Activated T-helper 2 cell treated with anti-CD3 and anti-CD28 coated beads, Interferon-gamma antibody, Interleukin-2, Interleukin-4, amounts not matched to agents 10 μg/mL and 5 μg/mL and 100 μg/mL, durations not matched to agents 14 hours and 24 hours and 36 hours (primary cell): ENCODE measurements around the gene CLCN5. TPM values are rescaled to one million over a fixed set of nuclear protein-coding genes. Genes with fewer than 3 reads are reported as not detected.

ENCODE experiments used
- DNase-seq: peaks from one replicate; pipeline ENCODE4 v3.0.0; 2021; ENCODE audit warnings: low spot score
- H3K27ac Mint-ChIP-seq: one replicate; pipeline ENCODE4 v1.8.0; 2021; ENCODE audit warnings: mixed read lengths
- H3K27me3 Mint-ChIP-seq: one replicate; pipeline ENCODE4 v1.8.0; 2021; ENCODE audit warnings: low read depth, mixed read lengths
- H3K36me3 Mint-ChIP-seq: one replicate; pipeline ENCODE4 v1.8.0; 2021; ENCODE audit warnings: low read depth, mixed read lengths
- H3K4me1 Mint-ChIP-seq: one replicate; pipeline ENCODE4 v1.8.0; 2021; ENCODE audit warnings: low read depth, mixed read lengths
- H3K4me3 Mint-ChIP-seq: one replicate; pipeline ENCODE4 v1.8.0; 2021; ENCODE audit warnings: low read depth, mild to moderate bottlenecking, moderate library complexity, mixed read lengths
- H3K9me3 Mint-ChIP-seq: one replicate; pipeline ENCODE4 v1.8.0; 2021; ENCODE audit warnings: mixed read lengths
- intact Hi-C: fragments of 100-400 bp; cut with micrococcal nuclease; formaldehyde crosslinking; loops from one replicate; pipeline ENCODE4 v1.15.1; 2023
- total RNA-seq: library from RNA; stranded (reverse); gene quantifications from 2 replicates; pipeline ENCODE4 v1.2.3, GENCODE V29; 2022

The CLCN5 gene
- total RNA-seq, 1 donor from 2014 or later = 5.6 TPM

DNA sequence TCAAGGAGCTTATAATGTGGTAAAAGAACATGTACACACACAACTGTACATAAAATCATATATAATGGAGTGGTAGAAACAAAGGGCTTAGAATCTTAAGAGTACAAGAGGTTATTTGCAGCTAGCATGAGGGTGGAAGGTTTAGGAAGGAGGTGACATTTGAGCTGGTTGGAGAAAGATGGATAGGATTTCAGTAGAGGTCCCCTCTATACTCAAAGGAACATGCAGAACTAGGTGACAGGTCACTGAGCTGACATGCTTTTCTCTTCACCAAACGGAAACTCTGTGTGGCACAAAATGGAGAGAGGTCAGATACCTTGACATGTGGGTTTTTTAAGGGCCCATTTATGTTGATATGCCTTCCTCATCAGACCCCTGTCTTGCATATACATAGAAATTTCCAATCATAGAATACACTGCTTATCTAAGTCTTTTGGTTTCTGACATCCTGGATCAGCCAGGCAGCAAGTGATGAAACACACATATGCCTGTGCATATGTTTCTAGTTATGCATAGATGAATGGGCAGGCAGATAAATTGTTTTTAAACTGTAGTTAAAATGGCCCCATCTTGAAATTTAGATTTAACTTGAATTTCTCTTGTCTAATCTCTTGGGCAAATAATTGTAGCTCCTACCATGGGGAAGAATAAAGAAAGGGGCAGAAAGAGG is 29.3 kb downstream of the CLCN5 start:
- intact Hi-C loops = no loop called here
- no peak for DNase-seq
- no peaks in the 10 kb centered on the region for H3K9me3 Mint-ChIP-seq
- H3K4me1 Mint-ChIP-seq = peaks cover 5% of the 10 kb centered on the region
- no peak overlapping the region for H3K27ac Mint-ChIP-seq
- no peak overlapping the region for H3K4me3 Mint-ChIP-seq
- no peaks in the 10 kb centered on the region for H3K27me3 Mint-ChIP-seq
- no peaks in the 10 kb centered on the region for H3K36me3 Mint-ChIP-seq

DNA sequence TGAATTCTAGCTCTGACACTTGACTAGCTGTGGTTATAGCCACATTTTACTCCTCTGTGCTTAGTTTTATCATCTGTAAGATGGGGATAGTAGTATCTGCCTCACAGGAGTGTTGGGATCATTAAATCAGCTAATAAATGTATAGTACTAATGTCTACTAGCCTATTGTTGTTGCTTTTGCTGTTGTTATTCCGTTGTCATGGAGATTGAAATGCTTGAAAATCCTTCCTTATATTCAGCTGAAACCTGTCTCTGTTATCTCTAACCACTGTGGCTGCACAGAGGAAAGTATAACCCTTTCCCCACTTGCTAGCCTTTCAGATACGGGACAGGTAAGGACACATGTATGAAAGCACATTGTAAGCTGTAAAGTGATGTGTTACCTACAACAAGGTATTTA is 33.9 kb downstream of the CLCN5 start:
- Mint-ChIP-seq H3K27ac (no peak overlapping the region), H3K4me1 (peaks cover 2% of the 10 kb centered on the region), H3K4me3 (no peak overlapping the region), H3K9me3 (no peaks in the 10 kb centered on the region), H3K27me3 (no peaks in the 10 kb centered on the region), H3K36me3 (no peaks in the 10 kb centered on the region)
- intact Hi-C loops = no loop called here
- DNase-seq = no peak

DNA sequence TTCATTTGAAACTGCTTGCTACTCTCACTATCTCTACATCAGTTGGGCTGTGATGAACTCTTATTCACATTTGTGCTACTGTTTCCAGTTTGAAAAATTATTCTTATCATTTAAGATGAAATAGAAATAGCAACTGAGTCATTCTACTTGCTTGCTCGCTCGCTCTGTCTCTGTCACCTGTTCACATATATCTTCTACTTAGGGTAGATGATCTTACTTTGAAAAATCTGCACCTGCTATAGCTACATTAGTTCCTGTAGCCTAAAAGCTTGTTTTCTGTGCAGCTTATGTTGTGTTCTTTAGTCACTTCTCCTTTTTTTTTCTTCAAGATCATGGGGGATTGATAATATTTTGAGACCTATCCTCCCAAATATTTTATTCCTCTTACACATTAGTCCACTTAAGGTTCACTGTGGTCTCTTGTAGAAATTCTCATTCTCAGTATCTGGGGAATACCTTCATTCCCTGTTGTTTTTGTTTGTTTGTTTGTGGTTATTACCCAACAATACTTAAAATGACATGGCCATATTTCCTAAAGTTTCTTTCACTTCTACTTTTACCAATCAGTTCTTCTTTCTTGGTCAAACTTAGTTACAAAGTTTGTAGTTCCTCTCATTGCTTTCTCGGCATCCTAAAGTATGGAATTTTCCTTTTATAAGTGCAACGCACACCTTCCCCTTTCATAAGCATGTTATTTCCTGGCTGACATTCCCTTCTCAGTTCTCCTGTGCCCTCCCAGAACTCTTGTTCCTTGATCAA is 36.5 kb downstream of the CLCN5 start:
- Mint-ChIP-seq H3K4me3 (no peak overlapping the region), H3K4me1 (peaks cover 2% of the 10 kb centered on the region), H3K27me3 (no peaks in the 10 kb centered on the region), H3K27ac (no peak overlapping the region), H3K9me3 (no peaks in the 10 kb centered on the region), H3K36me3 (no peaks in the 10 kb centered on the region)
- DNase-seq = no peak
- intact Hi-C loops = no loop called here

DNA sequence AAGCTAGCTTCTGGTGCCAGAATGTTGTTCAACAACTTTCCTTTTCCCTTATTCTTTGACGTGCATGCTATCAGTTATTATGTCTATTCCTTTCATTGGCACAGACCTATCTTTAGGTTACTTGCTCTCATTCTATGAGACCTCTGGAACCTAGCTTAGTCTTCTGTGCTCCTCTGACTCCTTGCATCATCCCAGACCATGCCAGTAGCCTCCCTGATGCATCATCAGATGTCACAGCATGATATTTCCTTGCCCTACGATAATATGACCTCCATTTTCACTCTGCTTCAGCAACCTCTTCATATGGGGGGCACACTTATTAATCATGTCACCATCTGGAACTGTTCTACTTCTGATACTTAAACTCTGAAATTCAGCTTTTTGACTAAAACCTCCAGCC is 37.2 kb downstream of the CLCN5 start:
- no peak for DNase-seq
- H3K9me3 Mint-ChIP-seq = no peaks in the 10 kb centered on the region
- H3K4me1 Mint-ChIP-seq = peaks cover 2% of the 10 kb centered on the region
- H3K27ac Mint-ChIP-seq = no peak overlapping the region
- no peaks in the 10 kb centered on the region for H3K27me3 Mint-ChIP-seq
- H3K4me3 Mint-ChIP-seq = no peak overlapping the region
- intact Hi-C loops = no loop called here
- H3K36me3 Mint-ChIP-seq = no peaks in the 10 kb centered on the region

DNA sequence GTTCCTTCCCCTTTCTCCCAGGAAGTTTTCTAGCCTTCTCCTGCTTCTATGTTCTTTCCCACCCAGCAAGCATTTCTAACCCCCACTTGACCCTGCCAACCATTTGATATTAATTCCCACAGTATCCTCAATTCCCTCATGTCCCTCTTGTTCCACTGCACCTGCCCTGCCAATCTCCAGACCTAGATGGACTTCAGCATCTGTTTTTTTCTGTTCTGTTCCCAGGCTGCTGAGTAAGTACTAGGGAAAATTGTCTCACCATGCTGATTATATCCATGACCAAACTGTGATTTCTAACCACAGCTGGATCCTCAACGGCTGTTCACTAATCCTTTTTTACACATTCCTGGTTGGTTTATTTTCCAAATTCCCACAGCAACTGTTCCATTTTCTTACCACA is 37.7 kb downstream of the CLCN5 start:
- Mint-ChIP-seq H3K4me3 (no peak overlapping the region), H3K9me3 (no peaks in the 10 kb centered on the region), H3K27me3 (no peaks in the 10 kb centered on the region), H3K27ac (no peak overlapping the region), H3K4me1 (peaks cover 2% of the 10 kb centered on the region), H3K36me3 (no peaks in the 10 kb centered on the region)
- no peak for DNase-seq
- intact Hi-C loops = no loop called here

DNA sequence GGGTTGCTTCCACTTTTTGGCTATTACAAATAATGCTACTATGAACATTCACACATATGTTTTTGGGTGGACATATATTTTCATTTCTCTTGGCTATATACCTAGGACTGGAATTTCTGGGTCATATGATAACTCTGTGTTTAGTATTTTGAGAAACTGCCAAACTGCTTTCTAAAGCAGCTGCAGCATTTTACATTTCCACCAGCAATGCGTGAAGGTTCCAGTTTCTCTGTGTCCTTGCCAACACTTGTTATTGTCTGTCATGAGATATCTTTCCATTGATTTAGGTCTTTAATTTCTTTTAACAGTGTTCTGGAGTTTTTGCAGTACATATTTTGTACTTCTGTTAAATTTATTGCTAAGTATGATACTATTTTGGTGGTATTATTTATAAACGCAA is 48.3 kb downstream of the CLCN5 start:
- Mint-ChIP-seq H3K36me3 (peaks cover 5% of the 10 kb centered on the region), H3K9me3 (no peaks in the 10 kb centered on the region), H3K27ac (no peak overlapping the region), H3K4me3 (no peak overlapping the region), H3K4me1 (no peaks in the 10 kb centered on the region), H3K27me3 (no peaks in the 10 kb centered on the region)
- no peak for DNase-seq
- intact Hi-C loops = no loop called here

DNA sequence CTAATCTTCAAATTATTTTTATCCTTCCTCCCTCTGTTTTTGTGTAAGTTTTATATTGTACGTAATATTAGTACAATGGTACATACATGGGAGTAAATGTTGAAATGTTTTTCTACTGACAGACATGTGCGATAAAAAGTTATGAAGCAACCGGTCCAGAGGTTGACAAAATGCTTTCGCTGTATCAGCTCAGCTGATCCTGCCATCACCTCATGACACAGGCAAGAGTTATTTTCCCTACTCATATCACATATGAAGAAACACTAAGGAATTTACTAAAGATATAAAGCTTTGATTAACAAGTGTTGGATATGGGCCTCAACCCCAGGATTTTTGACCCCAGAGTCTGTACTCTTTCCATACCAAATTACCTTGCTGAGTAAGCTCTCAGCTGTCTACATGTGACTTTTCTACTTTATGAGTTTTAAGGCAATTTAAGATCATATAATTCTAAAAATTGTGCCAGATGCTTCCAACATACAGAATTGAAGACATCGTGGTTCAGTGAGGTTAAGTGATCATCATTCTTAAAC is 50.0 kb downstream of the CLCN5 start:
- intact Hi-C loops = no loop called here
- Mint-ChIP-seq H3K27ac (no peak overlapping the region), H3K9me3 (no peaks in the 10 kb centered on the region), H3K4me3 (no peak overlapping the region), H3K4me1 (no peaks in the 10 kb centered on the region), H3K36me3 (peaks cover 5% of the 10 kb centered on the region), H3K27me3 (no peaks in the 10 kb centered on the region)
- DNase-seq = no peak

DNA sequence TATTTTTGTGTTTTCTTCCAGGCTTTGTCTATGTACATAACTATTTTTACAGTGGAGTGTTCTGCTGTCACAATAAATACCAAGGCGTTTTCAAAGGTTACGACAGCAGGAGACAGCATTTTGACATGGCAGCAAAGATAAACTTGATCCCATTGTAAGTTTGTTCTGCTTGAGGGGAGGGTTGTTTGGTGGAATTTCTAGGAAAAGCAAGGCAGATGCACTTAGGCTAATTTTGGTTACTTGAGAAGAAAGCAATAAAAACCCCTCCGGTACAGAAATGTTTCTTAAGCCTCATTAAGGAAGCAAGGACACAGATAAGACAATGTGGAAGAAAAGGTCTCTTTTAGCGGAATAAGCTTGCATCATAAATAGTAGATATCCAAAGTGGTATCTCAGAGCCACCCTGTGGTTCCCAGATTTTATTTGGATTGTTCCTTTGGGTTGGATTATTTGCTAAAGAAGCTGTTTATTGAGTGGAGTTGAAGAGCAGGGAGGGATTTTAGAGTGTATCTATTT is 54.3 kb downstream of the CLCN5 start:
- intact Hi-C loops = no loop called here
- Mint-ChIP-seq H3K27me3 (no peaks in the 10 kb centered on the region), H3K4me3 (no peak overlapping the region), H3K36me3 (peaks cover 5% of the 10 kb centered on the region), H3K9me3 (no peaks in the 10 kb centered on the region), H3K4me1 (no peaks in the 10 kb centered on the region), H3K27ac (no peak overlapping the region)
- DNase-seq = no peak

DNA sequence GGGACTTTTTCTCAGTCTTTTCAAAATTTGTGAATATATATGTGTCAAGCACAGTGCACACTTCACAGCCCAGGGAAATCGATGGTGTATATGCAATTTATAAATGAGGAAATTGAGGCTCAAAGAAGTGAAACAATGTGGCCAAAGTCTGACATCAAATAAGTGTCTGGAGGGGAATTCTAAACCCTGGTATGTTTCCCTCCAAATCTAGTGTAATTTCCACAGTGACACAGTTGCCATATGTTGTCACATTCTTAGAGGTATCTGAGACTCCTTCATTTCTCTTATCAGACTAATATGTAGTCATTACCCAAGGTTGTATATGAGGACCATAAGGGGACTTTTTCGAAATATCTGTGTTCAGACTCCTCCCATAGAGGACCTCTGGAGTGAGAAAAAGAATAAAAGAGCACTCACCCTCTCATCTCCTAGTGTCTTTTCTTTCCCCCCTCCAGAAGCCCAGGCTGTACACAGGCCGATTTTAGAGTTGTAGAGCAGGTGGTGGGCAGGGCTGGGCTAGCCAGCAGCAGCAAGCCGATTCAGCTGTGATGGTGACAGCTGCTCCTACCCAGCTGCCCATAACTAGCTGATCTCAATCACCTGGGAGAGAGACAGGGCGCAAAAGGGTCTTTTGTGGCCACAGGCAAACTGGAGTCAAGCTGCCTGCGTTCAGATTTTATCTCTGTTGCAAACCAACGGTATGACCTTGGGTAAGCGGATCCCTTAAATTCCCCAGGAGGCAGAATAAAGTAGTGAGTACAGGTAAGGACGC is 55.1 kb downstream of the CLCN5 start:
- no peak for DNase-seq
- Mint-ChIP-seq H3K4me3 (no peak overlapping the region), H3K27ac (no peak overlapping the region), H3K36me3 (peaks cover 5% of the 10 kb centered on the region), H3K27me3 (no peaks in the 10 kb centered on the region), H3K4me1 (no peaks in the 10 kb centered on the region), H3K9me3 (no peaks in the 10 kb centered on the region)
- intact Hi-C loops = no loop called here

DNA sequence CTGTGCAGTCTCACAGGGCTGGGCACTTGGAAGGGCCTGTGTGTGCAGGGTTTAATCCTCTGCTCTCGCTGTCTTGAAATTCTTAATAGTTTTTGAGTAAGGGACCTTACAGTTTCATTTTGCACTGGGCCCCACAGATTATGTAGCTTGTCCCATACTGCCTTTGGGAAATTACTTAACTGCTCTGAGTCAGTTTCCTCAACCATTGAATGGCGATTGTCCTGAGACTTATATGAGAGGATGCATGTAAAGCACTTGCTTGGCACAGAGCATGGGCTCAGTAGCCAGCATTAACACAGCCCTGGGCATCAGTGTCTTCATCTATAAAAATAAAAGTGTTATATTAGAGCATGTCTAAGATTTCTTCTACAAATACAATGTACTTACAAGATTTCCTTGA is 55.8 kb downstream of the CLCN5 start:
- DNase-seq = no peak
- Mint-ChIP-seq H3K4me1 (no peaks in the 10 kb centered on the region), H3K4me3 (no peak overlapping the region), H3K9me3 (no peaks in the 10 kb centered on the region), H3K27me3 (no peaks in the 10 kb centered on the region), H3K27ac (no peak overlapping the region), H3K36me3 (peaks cover 5% of the 10 kb centered on the region)
- intact Hi-C loops = no loop called here

DNA sequence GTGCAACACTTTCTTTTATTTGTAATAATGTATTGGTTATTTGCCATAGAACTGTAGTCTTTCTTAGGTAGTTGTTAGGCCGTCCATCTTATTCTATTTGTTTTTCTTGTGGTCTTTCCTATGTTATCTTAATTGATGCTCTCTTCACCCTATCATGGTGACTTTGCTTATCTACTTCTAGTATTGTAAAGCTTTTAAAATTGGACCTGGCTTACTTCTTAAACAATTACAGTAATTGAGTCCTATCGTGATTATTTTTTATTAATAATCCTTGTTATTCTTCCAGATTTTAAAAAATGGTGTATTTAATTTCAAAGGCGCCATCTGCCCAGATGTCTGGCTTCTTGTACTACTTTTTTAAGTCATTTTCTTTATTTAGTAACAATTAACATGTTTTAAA is 63.7 kb downstream of the CLCN5 start:
- Mint-ChIP-seq H3K27ac (no peak overlapping the region), H3K27me3 (no peaks in the 10 kb centered on the region), H3K4me3 (no peak overlapping the region), H3K36me3 (no peaks in the 10 kb centered on the region), H3K4me1 (no peaks in the 10 kb centered on the region), H3K9me3 (no peaks in the 10 kb centered on the region)
- intact Hi-C loops = no loop called here
- no peak for DNase-seq

DNA sequence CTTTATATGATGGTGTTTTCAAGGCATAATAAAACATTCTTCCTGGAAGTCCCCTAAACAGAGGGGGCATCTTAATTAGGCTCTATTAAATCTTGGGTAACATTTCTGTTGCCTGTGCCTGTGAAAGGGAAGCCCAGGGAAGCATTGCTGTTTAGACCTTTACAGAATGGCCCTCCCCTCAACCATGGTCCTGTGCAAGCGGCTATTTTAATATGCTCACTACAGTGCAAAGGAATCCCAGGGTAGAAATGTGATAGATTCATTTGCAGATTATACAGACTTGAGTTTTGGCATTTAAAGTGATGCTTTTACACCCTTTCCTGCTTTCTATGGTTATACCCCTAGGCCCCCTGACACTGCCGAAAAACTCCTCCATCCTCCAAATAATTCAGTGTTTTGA is 65.3 kb downstream of the CLCN5 start:
- intact Hi-C loops = no loop called here
- H3K4me1 Mint-ChIP-seq = no peaks in the 10 kb centered on the region
- no peak for DNase-seq
- H3K36me3 Mint-ChIP-seq = no peaks in the 10 kb centered on the region
- H3K4me3 Mint-ChIP-seq = no peak overlapping the region
- H3K27me3 Mint-ChIP-seq = no peaks in the 10 kb centered on the region
- no peak overlapping the region for H3K27ac Mint-ChIP-seq
- no peaks in the 10 kb centered on the region for H3K9me3 Mint-ChIP-seq

DNA sequence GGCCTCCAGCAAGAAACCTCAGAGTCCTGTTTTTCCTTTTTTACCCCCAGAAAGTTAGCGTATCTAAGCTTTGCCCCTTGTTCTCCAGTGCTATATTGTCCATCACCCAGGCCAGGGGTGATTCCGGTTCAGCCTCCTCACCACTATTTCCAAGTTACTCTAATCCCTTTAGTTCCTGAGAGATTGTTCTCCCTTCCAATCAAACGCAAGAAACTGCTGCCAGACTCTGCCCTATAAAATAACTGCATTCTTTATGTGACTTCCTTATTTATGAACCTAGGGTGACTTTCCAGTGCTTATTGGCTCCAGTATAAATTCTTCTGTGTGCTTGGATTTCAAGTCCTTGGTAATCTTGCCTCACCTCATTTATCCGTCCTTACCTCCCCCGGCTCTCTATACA is 65.7 kb downstream of the CLCN5 start:
- Mint-ChIP-seq H3K9me3 (no peaks in the 10 kb centered on the region), H3K4me1 (no peaks in the 10 kb centered on the region), H3K4me3 (no peak overlapping the region), H3K27me3 (no peaks in the 10 kb centered on the region), H3K36me3 (no peaks in the 10 kb centered on the region), H3K27ac (no peak overlapping the region)
- DNase-seq = no peak
- intact Hi-C loops = no loop called here
